Measurements from ENCODE around the gene IL10RA.

- TF ChIP-seq POLR2AphosphoS5 (IDR thresholded peaks at IDR 0.05; ENCODE audit: low read depth, low read length) (no peak), TAF1 (IDR thresholded peaks at IDR 0.05; ENCODE audit: borderline replicate concordance, low read depth, low read length) (no peak)
These were observed 34.9 kb upstream of the IL10RA start for GRCh38 chr11:117950993-117951961.
